ENCODE measurements around the gene OXA1L.

- no peak for TF ChIP-seq CTCF (IDR thresholded peaks at IDR 0.05)
- no peak for TF ChIP-seq POLR2A (IDR thresholded peaks at IDR 0.05)
Measured at GRCh38 chr14:22752422-22752821, 14.1 kb upstream of the OXA1L start.
